Retinal pigment epithelial cell (primary cell): Measurements from ENCODE around the gene CTNNA2.

Source experiments
- DNase-seq: peaks from one replicate; pipeline ENCODE4 v3.0.0-alpha.2; 2010; ENCODE audit warnings: low read depth
- H3K4me3 ChIP-seq: 2 replicates; pipeline ENCODE4 v1.5.1; 2011; ENCODE audit warnings: mild to moderate bottlenecking, low read length, control low read depth, moderate library complexity
- CTCF ChIP-seq: conservative IDR thresholded peaks from 2 replicates; pipeline ENCODE4 v1.5.1; 2011; ENCODE audit warnings: low read depth, low read length, control low read depth, inconsistent platforms

Gene CTNNA2

GRCh38 chr2:80291656-80292055 lies 778.8 kb downstream of the CTNNA2 start:
- H3K4me3 ChIP-seq = no peak overlapping the region
- TF ChIP-seq CTCF = no peak
- DNase-seq = no peak

GRCh38 chr2:80292474-80292873 lies 779.6 kb downstream of the CTNNA2 start:
- no peak for DNase-seq
- no peak overlapping the region for H3K4me3 ChIP-seq
- TF ChIP-seq CTCF = no peak

- H3K4me3 ChIP-seq = no peak overlapping the region
- no peak for TF ChIP-seq CTCF
- no peak for DNase-seq
Observed at GRCh38 chr2:80293039-80293438, 780.2 kb downstream of the CTNNA2 start.

GRCh38 chr2:80298954-80299353 lies 786.1 kb downstream of the CTNNA2 start:
- no peak for DNase-seq
- no peak overlapping the region for H3K4me3 ChIP-seq
- no peak for TF ChIP-seq CTCF

GRCh38 chr2:80299661-80300060 lies 786.8 kb downstream of the CTNNA2 start:
- TF ChIP-seq CTCF = no peak

GRCh38 chr2:80300346-80300745 lies 787.5 kb downstream of the CTNNA2 start:
- TF ChIP-seq CTCF = no peak
- H3K4me3 ChIP-seq = no peak overlapping the region
- no peak for DNase-seq

More at GRCh38 chr2:80299661-80300060, 786.8 kb downstream of the CTNNA2 start:
- H3K4me3 ChIP-seq = no peak overlapping the region
- DNase-seq = no peak

GRCh38 chr2:80300954-80301353 lies 788.1 kb downstream of the CTNNA2 start:
- no peak for TF ChIP-seq CTCF
- DNase-seq = no peak
- H3K4me3 ChIP-seq = no peak overlapping the region
